Activated CD8-positive, alpha-beta memory T cell treated with anti-CD3 and anti-CD28 coated beads, Interleukin-2, amount 50 U/mL, for 4 hours (primary cell): ENCODE measurements around the gene UFSP2.

ENCODE experiments used
- DNase-seq: peaks from one replicate; pipeline ENCODE4 v3.0.0-alpha.2; 2020

Gene UFSP2

GRCh38 chr4:185351691-185352090 lies 74.1 kb downstream of the UFSP2 start:
- no peak for DNase-seq
